GM12878 (cell line): ENCODE measurements around the gene CEP170B. TPM values are rescaled to one million over a fixed set of nuclear protein-coding genes. Genes with fewer than 3 reads are reported as not detected.

Experiments used
- BACH1 ChIP-seq: fragments of 450-650 bp; IDR thresholded peaks from 2 replicates; pipeline ENCODE4 v1.6.1; 2017; ENCODE audit warnings: mild to moderate bottlenecking, borderline replicate concordance
- CBFB ChIP-seq: IDR thresholded peaks from 2 replicates; pipeline ENCODE4 v1.6.1; 2016; ENCODE audit warnings: antibody characterized with exemption, low read depth
- HSF1 ChIP-seq: fragments of 150-350 bp; IDR thresholded peaks from 2 replicates; pipeline ENCODE4 v1.6.1; 2014; ENCODE audit warnings: mild to moderate bottlenecking, low read depth, low read length
- KLF5 ChIP-seq: fragments of 450-650 bp; IDR thresholded peaks from 2 replicates; pipeline ENCODE4 v1.6.1; 2014; ENCODE audit warnings: mild to moderate bottlenecking; ENCODE audit not compliant: partially characterized antibody
- NR2C2 ChIP-seq: IDR thresholded peaks from 2 replicates; pipeline ENCODE4 v1.6.1; 2011; ENCODE audit warnings: borderline replicate concordance, low read depth; ENCODE audit not compliant: control insufficient read depth, insufficient read length
- USF1 ChIP-seq: IDR thresholded peaks from 2 replicates; pipeline ENCODE4 v1.6.1; 2011; ENCODE audit warnings: borderline replicate concordance, low read depth, mild to moderate bottlenecking, moderate library complexity, mixed read lengths, low read length; ENCODE audit not compliant: insufficient read depth; ENCODE audit errors: extremely low read length
- ZBTB40 ChIP-seq: fragments of 450-650 bp; IDR thresholded peaks from 2 replicates; pipeline ENCODE4 v1.6.1; 2016; ENCODE audit warnings: mild to moderate bottlenecking, moderate library complexity, borderline replicate concordance
- polyA plus RNA-seq, 11 experiments: library from polyadenylated mRNA; depleted of rRNA in 4 of 11; unstranded in 6 of 11; stranded (reverse) in 5 of 11; fragments of >200 nt; fragmentation: Nextera tagmentation in 4 of 11; fragmentation: Illumina TruSeq in 1 of 11; extraction: Ambion mirVana in 4 of 11; extraction: Trizol in 1 of 11; gene quantifications; 1 replicate in 1 of 11; 2 replicates in 10 of 11; pipeline versions ENCODE4 v1.2.1 to v1.2.3, GENCODE V29; 2011 to 2016; ENCODE audit warnings: inconsistent platforms in 2 of 11, missing spikeins in 2 of 11, low read depth in 1 of 11
- total RNA-seq, 4 experiments: library from RNA; depleted of rRNA in 3 of 4; stranded (reverse); fragments of >200 nt in 3 of 4; fragmentation: Illumina TruSeq in 1 of 4; extraction: Trizol in 1 of 4; gene quantifications; 2 replicates each; pipeline versions ENCODE4 v1.2.1 to v1.2.3, GENCODE V29; 2013 to 2021

The CEP170B gene
- total and polyA plus RNA-seq, 10 of the 15 experiments (the other 5 are each of a cell fraction or from before 2014, with no cell fraction given) = 0.01 to 0.44 (median 0.05) TPM; not detected in 4

- TF ChIP-seq USF1 (no peak), KLF5 (no peak), ZBTB40 (no peak), NR2C2 (no peak), CBFB (no peak), HSF1 (no peak), BACH1 (no peak)
Observed at GRCh38 chr14:104937161-104937560, 72.1 kb downstream of the CEP170B start (continued).
